ENCODE results near the gene KRTAP4-12.
"Not testable (repeated sequence)": the region's sequence is repeated elsewhere in the genome, so short reads cannot be mapped to it uniquely, and the experiment has no call there.

KRTAP4-12 gene

DNA sequence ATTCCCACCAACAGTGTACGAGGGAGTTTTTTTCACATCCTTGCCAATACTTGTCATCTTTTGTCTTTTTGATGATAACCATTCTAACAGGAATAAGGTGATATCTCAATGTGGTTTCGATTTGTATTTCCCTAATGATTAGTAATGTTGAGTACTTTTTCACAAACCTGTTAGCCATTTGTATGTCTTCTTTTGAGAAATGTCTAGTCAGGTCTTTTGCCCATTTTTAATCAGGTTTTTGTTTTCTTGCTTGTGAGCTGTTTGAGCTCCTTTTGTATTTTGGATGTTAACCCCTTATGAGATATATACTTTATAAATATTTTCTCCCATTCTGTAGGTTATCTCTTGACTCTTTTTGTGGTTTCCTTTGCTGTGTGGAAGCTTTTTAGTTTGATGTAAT, 27.5 kb upstream of the KRTAP4-12 start:
- Histone ChIP-seq H3K9me3 (ENCODE audit: low read length) (no peaks in the 10 kb centered on the region), H3K79me2 (ENCODE audit: insufficient read depth, low read length) (no peaks in the 10 kb centered on the region), H3K4me1 (ENCODE audit: insufficient read depth, low read length, severe bottlenecking) (no peaks in the 10 kb centered on the region), H3K36me3 (ENCODE audit: insufficient read depth, low read length) (no peaks in the 10 kb centered on the region), H3K27ac (ENCODE audit: low read depth, low read length, poor library complexity, severe bottlenecking) (no peak overlapping the region), H4K20me1 (ENCODE audit: insufficient read depth, low read length) (no peaks in the 10 kb centered on the region), H3K4me3 (ENCODE audit: low read depth, low read length, poor library complexity, severe bottlenecking) (no peak overlapping the region), H3F3A (ENCODE audit: insufficient read depth, low read length) (no peaks in the 10 kb centered on the region), H2AFZ (ENCODE audit: low read length) (no peak overlapping the region), H3K9ac (ENCODE audit: low read length) (no peak overlapping the region), H3K27me3 (ENCODE audit: insufficient read depth, low read length) (no peaks in the 10 kb centered on the region), H3K9me2 (ENCODE audit: low read depth, low read length) (no peaks in the 10 kb centered on the region), H3K4me2 (ENCODE audit: low read length) (no peak overlapping the region)
- TF ChIP-seq, protein P1, sequence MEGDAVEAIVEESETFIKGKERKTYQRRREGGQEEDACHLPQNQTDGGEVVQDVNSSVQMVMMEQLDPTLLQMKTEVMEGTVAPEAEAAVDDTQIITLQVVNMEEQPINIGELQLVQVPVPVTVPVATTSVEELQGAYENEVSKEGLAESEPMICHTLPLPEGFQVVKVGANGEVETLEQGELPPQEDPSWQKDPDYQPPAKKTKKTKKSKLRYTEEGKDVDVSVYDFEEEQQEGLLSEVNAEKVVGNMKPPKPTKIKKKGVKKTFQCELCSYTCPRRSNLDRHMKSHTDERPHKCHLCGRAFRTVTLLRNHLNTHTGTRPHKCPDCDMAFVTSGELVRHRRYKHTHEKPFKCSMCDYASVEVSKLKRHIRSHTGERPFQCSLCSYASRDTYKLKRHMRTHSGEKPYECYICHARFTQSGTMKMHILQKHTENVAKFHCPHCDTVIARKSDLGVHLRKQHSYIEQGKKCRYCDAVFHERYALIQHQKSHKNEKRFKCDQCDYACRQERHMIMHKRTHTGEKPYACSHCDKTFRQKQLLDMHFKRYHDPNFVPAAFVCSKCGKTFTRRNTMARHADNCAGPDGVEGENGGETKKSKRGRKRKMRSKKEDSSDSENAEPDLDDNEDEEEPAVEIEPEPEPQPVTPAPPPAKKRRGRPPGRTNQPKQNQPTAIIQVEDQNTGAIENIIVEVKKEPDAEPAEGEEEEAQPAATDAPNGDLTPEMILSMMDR (IDR thresholded peaks at IDR 0.05; ENCODE audit: low read length) = no peak
- no peak for TF ChIP-seq EZH2 (IDR thresholded peaks at IDR 0.05; ENCODE audit: borderline replicate concordance, low read length)

DNA sequence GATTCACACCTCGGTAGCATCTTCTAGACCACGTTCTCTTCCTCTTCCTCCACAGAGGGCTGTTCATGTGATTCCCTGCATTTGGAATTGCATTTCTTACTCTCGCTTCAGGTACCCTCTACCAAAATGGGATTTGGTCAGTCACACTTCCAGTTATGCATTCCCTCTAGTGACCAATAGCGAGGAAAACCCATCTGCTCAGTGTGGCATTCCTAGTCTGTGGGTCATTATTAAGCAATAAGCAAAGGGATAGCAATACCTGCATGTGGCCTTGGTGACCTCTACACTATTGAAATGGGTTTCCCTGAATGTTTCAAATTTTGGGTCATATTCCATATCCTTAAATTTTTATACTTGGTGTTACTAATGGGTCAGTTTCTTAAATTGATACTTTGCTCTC, 26.0 kb upstream of the KRTAP4-12 start:
- Histone ChIP-seq H3F3A (ENCODE audit: insufficient read depth, low read length) (no peaks in the 10 kb centered on the region), H3K9me2 (ENCODE audit: low read depth, low read length) (no peaks in the 10 kb centered on the region), H3K4me3 (ENCODE audit: low read depth, low read length, poor library complexity, severe bottlenecking) (no peak overlapping the region), H2AFZ (ENCODE audit: low read length) (no peak overlapping the region), H3K79me2 (ENCODE audit: insufficient read depth, low read length) (no peaks in the 10 kb centered on the region), H3K4me2 (ENCODE audit: low read length) (no peak overlapping the region), H3K9me3 (ENCODE audit: low read length) (no peaks in the 10 kb centered on the region), H3K4me1 (ENCODE audit: insufficient read depth, low read length, severe bottlenecking) (no peaks in the 10 kb centered on the region), H3K27ac (ENCODE audit: low read depth, low read length, poor library complexity, severe bottlenecking) (no peak overlapping the region), H3K27me3 (ENCODE audit: insufficient read depth, low read length) (no peaks in the 10 kb centered on the region), H3K9ac (ENCODE audit: low read length) (no peak overlapping the region), H3K36me3 (ENCODE audit: insufficient read depth, low read length) (no peaks in the 10 kb centered on the region), H4K20me1 (ENCODE audit: insufficient read depth, low read length) (no peaks in the 10 kb centered on the region)
- TF ChIP-seq, protein P1 (IDR thresholded peaks at IDR 0.05; ENCODE audit: low read length) = no peak
- no peak for TF ChIP-seq EZH2 (IDR thresholded peaks at IDR 0.05; ENCODE audit: borderline replicate concordance, low read length)

DNA sequence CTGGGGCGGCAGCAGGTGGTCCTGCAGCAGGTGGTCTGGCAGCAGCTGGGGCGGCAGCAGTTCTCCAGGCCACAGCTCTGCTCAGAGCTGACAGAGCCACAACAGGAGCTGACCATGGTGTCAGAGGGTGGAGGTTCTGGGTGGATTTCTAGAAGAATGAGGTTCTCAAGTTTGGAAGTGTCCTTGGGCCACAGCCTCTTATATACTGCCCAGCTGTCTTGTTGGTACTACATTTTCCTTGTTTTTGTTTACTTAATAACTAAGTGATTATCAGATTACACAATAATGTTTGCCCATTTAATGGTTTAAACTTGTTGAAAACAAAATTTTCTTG, 25.6 kb upstream of the KRTAP4-12 start, which contains the start of gene KRTAP4-5:
TSS of gene KRTAP4-5 (minus strand) at position 174 of the 334 bp plus-strand sequence. CDS start at position 116, 58 bp downstream.
- Histone ChIP-seq H3K36me3 (ENCODE audit: insufficient read depth, low read length) (no peaks in the 10 kb centered on the region), H2AFZ (ENCODE audit: low read length) (no peak within 1 kb of the TSS), H3F3A (ENCODE audit: insufficient read depth, low read length) (no peaks in the 10 kb centered on the region), H3K27me3 (ENCODE audit: insufficient read depth, low read length) (no peaks in the 10 kb centered on the region), H3K9ac (ENCODE audit: low read length) (no peak within 1 kb of the TSS), H3K9me2 (ENCODE audit: low read depth, low read length) (no peaks in the 10 kb centered on the region), H3K27ac (ENCODE audit: low read depth, low read length, poor library complexity, severe bottlenecking) (no peak within 1 kb of the TSS), H3K79me2 (ENCODE audit: insufficient read depth, low read length) (no peaks in the 10 kb centered on the region), H3K4me3 (ENCODE audit: low read depth, low read length, poor library complexity, severe bottlenecking) (no peak within 1 kb of the TSS), H3K4me2 (ENCODE audit: low read length) (no peak within 1 kb of the TSS), H3K4me1 (ENCODE audit: insufficient read depth, low read length, severe bottlenecking) (no peaks in the 10 kb centered on the region), H4K20me1 (ENCODE audit: insufficient read depth, low read length) (no peaks in the 10 kb centered on the region), H3K9me3 (ENCODE audit: low read length) (no peaks in the 10 kb centered on the region)
- TF ChIP-seq, protein P1 (IDR thresholded peaks at IDR 0.05; ENCODE audit: low read length) = no peak
- TF ChIP-seq EZH2 (IDR thresholded peaks at IDR 0.05; ENCODE audit: borderline replicate concordance, low read length) = no peak

DNA sequence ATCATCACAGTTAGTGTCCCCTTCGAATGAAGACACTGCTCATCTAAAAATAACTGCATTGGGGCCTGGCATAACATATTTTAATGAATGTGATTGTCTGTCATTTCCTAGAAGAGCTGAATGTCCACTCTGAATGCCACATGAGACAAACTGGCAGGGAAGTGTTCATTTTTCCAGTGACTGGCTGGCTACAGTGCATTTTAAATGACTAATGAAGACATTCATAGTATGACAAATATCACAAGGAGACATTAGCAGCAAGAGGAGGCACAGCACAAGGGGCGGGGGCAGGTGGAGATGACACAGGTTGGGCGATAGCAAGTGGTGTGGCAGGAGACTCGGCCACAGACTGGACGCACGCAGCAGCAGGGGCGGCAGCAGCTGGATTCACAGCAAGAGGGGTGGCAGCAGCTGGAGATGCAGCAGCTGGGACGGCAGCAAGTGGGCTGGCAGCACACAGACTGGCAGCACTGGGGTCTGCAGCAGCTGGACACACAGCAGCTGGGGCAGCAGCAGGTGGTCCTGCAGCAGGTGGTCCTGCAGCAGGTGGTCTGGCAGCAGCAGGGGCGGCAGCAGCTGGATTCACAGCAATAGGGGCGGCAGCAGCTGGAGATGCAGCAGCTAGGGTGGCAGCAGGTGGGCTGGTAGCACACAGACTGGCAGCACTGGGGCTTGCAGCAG, 25.1 kb upstream of the KRTAP4-12 start:
- not testable (repeated sequence) for H3K9me3 ChIP-seq (ENCODE audit: low read length); H4K20me1 ChIP-seq (ENCODE audit: insufficient read depth, low read length); H2AFZ ChIP-seq (ENCODE audit: low read length); H3K36me3 ChIP-seq (ENCODE audit: insufficient read depth, low read length); H3F3A ChIP-seq (ENCODE audit: insufficient read depth, low read length); H3K4me3 ChIP-seq (ENCODE audit: low read depth, low read length, poor library complexity, severe bottlenecking); H3K27ac ChIP-seq (ENCODE audit: low read depth, low read length, poor library complexity, severe bottlenecking); H3K9ac ChIP-seq (ENCODE audit: low read length); H3K4me1 ChIP-seq (ENCODE audit: insufficient read depth, low read length, severe bottlenecking); H3K9me2 ChIP-seq (ENCODE audit: low read depth, low read length); H3K27me3 ChIP-seq (ENCODE audit: insufficient read depth, low read length); H3K79me2 ChIP-seq (ENCODE audit: insufficient read depth, low read length); H3K4me2 ChIP-seq (ENCODE audit: low read length)

All from OCI-LY1 (cell line).